DND-41 (cell line): ENCODE measurements around the gene STRA8.

Experiments used
- ATAC-seq: fragments of 200-7000 bp; cut with Tn5 transposase; 3 replicates; pipeline ENCODE4 v1.9.1; 2021; ENCODE audit warnings: low read depth; ENCODE audit not compliant: insufficient read depth
- DNase-seq: peaks from one replicate; pipeline ENCODE4 v3.0.0-alpha.2; 2020
- H2AFZ ChIP-seq: 2 replicates; pipeline ENCODE4 v1.6.0; 2012; ENCODE audit warnings: low read depth, low read length
- H3K27ac ChIP-seq: 2 replicates; pipeline ENCODE4 v1.5.1; 2012; ENCODE audit warnings: low read length, inconsistent platforms
- H3K27me3 ChIP-seq: fragments of 200-600 bp; sonication (generic); 2 replicates; pipeline ENCODE4 v1.6.0; 2012; ENCODE audit warnings: low read length, mild to moderate bottlenecking, inconsistent platforms; ENCODE audit not compliant: insufficient read depth, poor library complexity
- H3K36me3 ChIP-seq: 2 replicates; pipeline ENCODE4 v1.5.1; 2012; ENCODE audit warnings: low read length, inconsistent platforms; ENCODE audit not compliant: insufficient read depth
- H3K4me1 ChIP-seq: 2 replicates; pipeline ENCODE4 v1.5.1; 2012; ENCODE audit warnings: mild to moderate bottlenecking, low read length; ENCODE audit not compliant: insufficient read depth
- H3K4me2 ChIP-seq: 2 replicates; pipeline ENCODE4 v1.6.0; 2012; ENCODE audit warnings: mild to moderate bottlenecking, moderate library complexity, low read length, inconsistent platforms; ENCODE audit not compliant: insufficient read depth
- H3K4me3 ChIP-seq, 2 experiments: fragments of 200-600 bp in 1 of 2; shearing (Covaris generic) in 1 of 2; 2 replicates each; pipeline ENCODE4 v1.5.1; 2012 to 2016; ENCODE audit warnings: inconsistent platforms in 2 of 2, low read length in 2 of 2, mild to moderate bottlenecking in 2 of 2, low read depth in 1 of 2, moderate library complexity in 1 of 2
- H3K79me2 ChIP-seq: 2 replicates; pipeline ENCODE4 v1.6.0; 2012; ENCODE audit warnings: low read length, inconsistent platforms; ENCODE audit not compliant: insufficient read depth
- H3K9ac ChIP-seq: 2 replicates; pipeline ENCODE4 v1.6.0; 2012; ENCODE audit warnings: low read depth, mild to moderate bottlenecking, inconsistent platforms, low read length, moderate library complexity
- H3K9me3 ChIP-seq: 2 replicates; pipeline ENCODE4 v1.5.1; 2012; ENCODE audit warnings: low read length, moderate library complexity, mild to moderate bottlenecking, inconsistent platforms; ENCODE audit not compliant: insufficient read depth, severe bottlenecking
- H4K20me1 ChIP-seq: 2 replicates; pipeline ENCODE4 v1.6.0; 2012; ENCODE audit warnings: low read length; ENCODE audit not compliant: insufficient read depth
- EZH2 ChIP-seq: IDR thresholded peaks from 3 replicates; pipeline ENCODE4 v1.6.1; 2012; ENCODE audit warnings: borderline replicate concordance, low read depth, mild to moderate bottlenecking, moderate library complexity, low read length, inconsistent platforms; ENCODE audit not compliant: severe bottlenecking
- TF ChIP-seq, protein P1 (sequence below): IDR thresholded peaks from 2 replicates; pipeline ENCODE4 v1.5.1; 2012; ENCODE audit warnings: borderline replicate concordance, low read length, moderate library complexity, mild to moderate bottlenecking; ENCODE audit not compliant: poor library complexity, severe bottlenecking; ENCODE audit errors: extremely low read depth

The STRA8 gene

DNA sequence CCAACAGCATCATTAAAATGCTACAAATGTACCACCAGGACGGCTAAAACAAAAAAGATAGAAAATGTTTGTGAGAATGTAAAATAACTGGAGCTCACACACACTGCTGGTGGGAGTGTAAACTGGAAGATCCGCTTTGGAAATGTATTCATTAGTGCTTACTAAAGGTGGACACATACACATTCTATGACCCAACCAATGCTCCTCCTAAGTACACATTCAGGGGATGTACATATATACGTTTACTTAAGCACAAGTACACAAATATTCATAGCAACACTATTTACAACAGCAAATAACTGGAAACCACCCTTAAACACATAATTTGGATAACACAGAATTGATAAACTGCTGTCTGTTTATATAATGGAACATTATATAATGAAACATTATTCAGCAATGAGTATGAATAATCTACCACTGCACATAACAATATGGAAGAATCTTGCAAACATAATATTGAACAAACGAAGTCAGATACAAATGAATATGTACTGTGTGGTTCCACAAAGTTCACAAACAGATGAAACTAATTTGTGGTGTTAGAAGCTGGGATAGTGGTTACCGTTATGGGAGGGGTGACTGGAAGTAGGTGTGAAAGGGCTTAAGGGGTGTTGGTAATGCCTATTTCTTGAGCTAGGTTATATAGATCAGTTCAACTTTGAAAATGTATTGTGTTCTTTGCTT lies 52.1 kb downstream of the STRA8 start:
- H2AFZ ChIP-seq, result no peak overlapping the region
- peaks cover 2% of the 10 kb centered on the region for H3K9me3 ChIP-seq
- H4K20me1 ChIP-seq, result no peaks in the 10 kb centered on the region
- H3K79me2 ChIP-seq, result no peaks in the 10 kb centered on the region
- TF ChIP-seq, protein P1, sequence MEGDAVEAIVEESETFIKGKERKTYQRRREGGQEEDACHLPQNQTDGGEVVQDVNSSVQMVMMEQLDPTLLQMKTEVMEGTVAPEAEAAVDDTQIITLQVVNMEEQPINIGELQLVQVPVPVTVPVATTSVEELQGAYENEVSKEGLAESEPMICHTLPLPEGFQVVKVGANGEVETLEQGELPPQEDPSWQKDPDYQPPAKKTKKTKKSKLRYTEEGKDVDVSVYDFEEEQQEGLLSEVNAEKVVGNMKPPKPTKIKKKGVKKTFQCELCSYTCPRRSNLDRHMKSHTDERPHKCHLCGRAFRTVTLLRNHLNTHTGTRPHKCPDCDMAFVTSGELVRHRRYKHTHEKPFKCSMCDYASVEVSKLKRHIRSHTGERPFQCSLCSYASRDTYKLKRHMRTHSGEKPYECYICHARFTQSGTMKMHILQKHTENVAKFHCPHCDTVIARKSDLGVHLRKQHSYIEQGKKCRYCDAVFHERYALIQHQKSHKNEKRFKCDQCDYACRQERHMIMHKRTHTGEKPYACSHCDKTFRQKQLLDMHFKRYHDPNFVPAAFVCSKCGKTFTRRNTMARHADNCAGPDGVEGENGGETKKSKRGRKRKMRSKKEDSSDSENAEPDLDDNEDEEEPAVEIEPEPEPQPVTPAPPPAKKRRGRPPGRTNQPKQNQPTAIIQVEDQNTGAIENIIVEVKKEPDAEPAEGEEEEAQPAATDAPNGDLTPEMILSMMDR, result no peak
- no peak for TF ChIP-seq EZH2
- ATAC-seq, result no peak
- no peak overlapping the region for H3K9ac ChIP-seq
- no peak overlapping the region for H3K4me3 ChIP-seq
- H3K4me1 ChIP-seq, result peaks cover 3% of the 10 kb centered on the region; the same call in 1 of the 2 replicates
- no peak for DNase-seq
- H3K27me3 ChIP-seq, result peaks cover 3% of the 10 kb centered on the region
- no peak overlapping the region for H3K4me2 ChIP-seq
- no peaks in the 10 kb centered on the region for H3K36me3 ChIP-seq
- H3K27ac ChIP-seq, result no peak overlapping the region

DNA sequence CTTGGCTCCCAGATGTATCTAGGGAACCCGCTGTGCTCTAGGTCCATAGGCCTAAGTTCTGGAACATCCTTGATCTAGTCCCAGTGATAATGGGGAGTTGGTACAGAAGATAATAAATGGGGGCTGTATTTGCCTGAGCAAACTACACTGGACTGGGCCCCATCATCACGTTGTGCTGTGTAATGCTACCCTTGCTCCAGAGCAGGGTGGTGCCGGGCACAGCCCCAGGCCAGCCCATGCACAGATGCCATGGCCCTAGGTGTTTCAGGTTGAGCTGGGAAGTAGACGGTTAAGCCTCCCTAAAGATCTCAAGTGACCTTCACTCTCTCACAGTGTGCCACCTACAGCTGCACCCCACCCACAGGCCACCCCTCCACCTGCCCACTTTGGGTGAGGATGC lies 53.2 kb downstream of the STRA8 start:
- DNase-seq (no peak), ATAC-seq (no peak)
- Histone ChIP-seq H3K4me2 (no peak overlapping the region), H3K4me3 (no peak overlapping the region), H4K20me1 (no peaks in the 10 kb centered on the region), H3K36me3 (no peaks in the 10 kb centered on the region), H2AFZ (no peak overlapping the region), H3K27me3 (peaks cover 3% of the 10 kb centered on the region), H3K4me1 (no peaks in the 10 kb centered on the region), H3K9me3 (peaks cover 2% of the 10 kb centered on the region), H3K9ac (no peak overlapping the region), H3K27ac (no peak overlapping the region), H3K79me2 (no peaks in the 10 kb centered on the region)
- TF ChIP-seq, protein P1, result no peak
- TF ChIP-seq EZH2, result no peak

DNA sequence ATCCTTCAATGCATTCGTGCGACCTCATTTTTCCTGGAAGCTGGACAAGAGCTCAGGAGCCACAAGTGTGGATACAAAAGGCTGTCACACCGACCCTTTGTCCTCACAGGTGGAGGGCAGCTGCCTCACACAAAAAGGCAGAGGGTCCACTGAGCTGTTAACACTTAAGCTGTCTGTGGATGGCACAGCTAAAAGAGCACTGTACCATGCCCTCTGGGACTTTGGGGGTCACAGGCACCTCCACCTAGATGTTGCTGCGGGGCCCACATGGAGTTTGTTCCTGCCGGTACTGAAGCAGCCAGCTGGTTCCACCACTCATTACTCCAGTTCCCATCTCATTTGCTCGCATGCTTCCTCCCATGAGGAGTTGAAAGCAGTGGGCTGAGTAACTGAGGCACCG lies 57.0 kb downstream of the STRA8 start:
- Histone ChIP-seq H3K9ac (no peak overlapping the region), H3K9me3 (peaks cover 2% of the 10 kb centered on the region), H3K27me3 (peaks cover 4% of the 10 kb centered on the region), H3K36me3 (no peaks in the 10 kb centered on the region), H4K20me1 (no peaks in the 10 kb centered on the region), H3K4me3 (no peak overlapping the region), H2AFZ (no peak overlapping the region), H3K79me2 (no peaks in the 10 kb centered on the region), H3K4me2 (no peak overlapping the region), H3K4me1 (no peaks in the 10 kb centered on the region), H3K27ac (no peak overlapping the region)
- TF ChIP-seq EZH2, result no peak
- TF ChIP-seq, protein P1, result no peak
- DNase-seq (no peak), ATAC-seq (no peak)

DNA sequence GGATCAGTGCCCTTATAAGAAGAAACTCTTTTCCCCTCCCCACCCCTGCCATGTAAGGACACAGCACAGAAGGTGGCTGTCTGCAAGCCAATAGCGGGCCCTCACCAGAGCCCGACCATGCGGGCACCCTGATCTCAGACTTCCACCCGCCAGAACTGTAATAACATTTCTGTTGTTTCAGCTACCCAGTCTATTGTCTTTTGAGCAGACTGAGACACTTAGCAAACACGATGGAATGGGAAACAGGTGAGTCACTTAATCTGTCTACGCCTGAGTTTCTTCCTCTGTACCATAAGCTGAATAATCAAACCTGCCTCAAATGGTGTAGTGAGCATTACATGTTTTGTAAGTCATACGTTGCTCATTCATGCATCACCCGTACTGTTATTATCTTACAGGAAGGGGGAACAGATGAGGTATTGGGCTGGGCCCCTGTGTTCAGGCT lies 58.2 kb downstream of the STRA8 start:
- ATAC-seq (no peak), DNase-seq (no peak)
- no peak overlapping the region for H3K9ac ChIP-seq
- TF ChIP-seq EZH2, result no peak
- TF ChIP-seq, protein P1, result no peak
- peaks cover 2% of the 10 kb centered on the region for H3K9me3 ChIP-seq
- no peak overlapping the region for H3K27ac ChIP-seq
- no peak overlapping the region for H2AFZ ChIP-seq
- no peak overlapping the region for H3K4me2 ChIP-seq
- H3K36me3 ChIP-seq, result no peaks in the 10 kb centered on the region
- peaks cover 4% of the 10 kb centered on the region for H3K27me3 ChIP-seq
- H3K79me2 ChIP-seq, result no peaks in the 10 kb centered on the region
- no peak overlapping the region for H3K4me3 ChIP-seq
- no peaks in the 10 kb centered on the region for H4K20me1 ChIP-seq
- H3K4me1 ChIP-seq, result no peaks in the 10 kb centered on the region
